Left forelimb (tissue), 1 donor: Measurements from ENCODE around the gene MAPT.
"Not testable (repeated sequence)": the region's sequence is repeated elsewhere in the genome, so short reads cannot be mapped to it uniquely, and the experiment has no call there.

Experiments
- DNase-seq: peaks from one replicate; pipeline ENCODE4 v3.0.0-alpha.2; 2018; ENCODE audit warnings: low spot score

MAPT gene

DNA sequence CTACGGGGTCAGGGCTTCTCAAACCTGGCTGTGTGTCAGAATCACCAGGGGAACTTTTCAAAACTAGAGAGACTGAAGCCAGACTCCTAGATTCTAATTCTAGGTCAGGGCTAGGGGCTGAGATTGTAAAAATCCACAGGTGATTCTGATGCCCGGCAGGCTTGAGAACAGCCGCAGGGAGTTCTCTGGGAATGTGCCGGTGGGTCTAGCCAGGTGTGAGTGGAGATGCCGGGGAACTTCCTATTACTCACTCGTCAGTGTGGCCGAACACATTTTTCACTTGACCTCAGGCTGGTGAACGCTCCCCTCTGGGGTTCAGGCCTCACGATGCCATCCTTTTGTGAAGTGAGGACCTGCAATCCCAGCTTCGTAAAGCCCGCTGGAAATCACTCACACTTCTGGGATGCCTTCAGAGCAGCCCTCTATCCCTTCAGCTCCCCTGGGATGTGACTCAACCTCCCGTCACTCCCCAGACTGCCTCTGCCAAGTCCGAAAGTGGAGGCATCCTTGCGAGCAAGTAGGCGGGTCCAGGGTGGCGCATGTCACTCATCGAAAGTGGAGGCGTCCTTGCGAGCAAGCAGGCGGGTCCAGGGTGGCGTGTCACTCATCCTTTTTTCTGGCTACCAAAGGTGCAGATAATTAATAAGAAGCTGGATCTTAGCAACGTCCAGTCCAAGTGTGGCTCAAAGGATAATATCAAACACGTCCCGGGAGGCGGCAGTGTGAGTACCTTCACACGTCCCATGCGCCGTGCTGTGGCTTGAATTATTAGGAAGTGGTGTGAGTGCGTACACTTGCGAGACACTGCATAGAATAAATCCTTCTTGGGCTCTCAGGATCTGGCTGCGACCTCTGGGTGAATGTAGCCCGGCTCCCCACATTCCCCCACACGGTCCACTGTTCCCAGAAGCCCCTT is 115.6 kb downstream of the MAPT start:
- no peak for DNase-seq

- DNase-seq = no peak
Observed at GRCh38 chr17:46010597-46011186, 116.3 kb downstream of the MAPT start.

- DNase-seq = no peak
Observed at GRCh38 chr17:46011711-46012505, 117.6 kb downstream of the MAPT start.

DNA sequence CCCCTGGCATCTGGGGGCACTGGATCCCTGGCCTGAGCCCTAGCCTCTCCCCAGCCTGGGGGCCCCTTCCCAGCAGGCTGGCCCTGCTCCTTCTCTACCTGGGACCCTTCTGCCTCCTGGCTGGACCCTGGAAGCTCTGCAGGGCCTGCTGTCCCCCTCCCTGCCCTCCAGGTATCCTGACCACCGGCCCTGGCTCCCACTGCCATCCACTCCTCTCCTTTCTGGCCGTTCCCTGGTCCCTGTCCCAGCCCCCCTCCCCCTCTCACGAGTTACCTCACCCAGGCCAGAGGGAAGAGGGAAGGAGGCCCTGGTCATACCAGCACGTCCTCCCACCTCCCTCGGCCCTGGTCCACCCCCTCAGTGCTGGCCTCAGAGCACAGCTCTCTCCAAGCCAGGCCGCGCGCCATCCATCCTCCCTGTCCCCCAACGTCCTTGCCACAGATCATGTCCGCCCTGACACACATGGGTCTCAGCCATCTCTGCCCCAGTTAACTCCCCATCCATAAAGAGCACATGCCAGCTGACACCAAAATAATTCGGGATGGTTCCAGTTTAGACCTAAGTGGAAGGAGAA is 118.2 kb downstream of the MAPT start:
- no peak for DNase-seq

DNA sequence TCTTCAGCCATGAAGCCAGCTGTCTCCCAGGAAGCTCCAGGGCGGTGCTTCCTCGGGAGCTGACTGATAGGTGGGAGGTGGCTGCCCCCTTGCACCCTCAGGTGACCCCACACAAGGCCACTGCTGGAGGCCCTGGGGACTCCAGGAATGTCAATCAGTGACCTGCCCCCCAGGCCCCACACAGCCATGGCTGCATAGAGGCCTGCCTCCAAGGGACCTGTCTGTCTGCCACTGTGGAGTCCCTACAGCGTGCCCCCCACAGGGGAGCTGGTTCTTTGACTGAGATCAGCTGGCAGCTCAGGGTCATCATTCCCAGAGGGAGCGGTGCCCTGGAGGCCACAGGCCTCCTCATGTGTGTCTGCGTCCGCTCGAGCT is 118.8 kb downstream of the MAPT start:
- no peak for DNase-seq

DNA sequence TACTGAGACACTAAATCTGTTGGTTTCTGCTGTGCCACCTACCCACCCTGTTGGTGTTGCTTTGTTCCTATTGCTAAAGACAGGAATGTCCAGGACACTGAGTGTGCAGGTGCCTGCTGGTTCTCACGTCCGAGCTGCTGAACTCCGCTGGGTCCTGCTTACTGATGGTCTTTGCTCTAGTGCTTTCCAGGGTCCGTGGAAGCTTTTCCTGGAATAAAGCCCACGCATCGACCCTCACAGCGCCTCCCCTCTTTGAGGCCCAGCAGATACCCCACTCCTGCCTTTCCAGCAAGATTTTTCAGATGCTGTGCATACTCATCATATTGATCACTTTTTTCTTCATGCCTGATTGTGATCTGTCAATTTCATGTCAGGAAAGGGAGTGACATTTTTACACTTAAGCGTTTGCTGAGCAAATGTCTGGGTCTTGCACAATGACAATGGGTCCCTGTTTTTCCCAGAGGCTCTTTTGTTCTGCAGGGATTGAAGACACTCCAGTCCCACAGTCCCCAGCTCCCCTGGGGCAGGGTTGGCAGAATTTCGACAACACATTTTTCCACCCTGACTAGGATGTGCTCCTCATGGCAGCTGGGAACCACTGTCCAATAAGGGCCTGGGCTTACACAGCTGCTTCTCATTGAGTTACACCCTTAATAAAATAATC is 119.3 kb downstream of the MAPT start:
- no peak for DNase-seq

DNA sequence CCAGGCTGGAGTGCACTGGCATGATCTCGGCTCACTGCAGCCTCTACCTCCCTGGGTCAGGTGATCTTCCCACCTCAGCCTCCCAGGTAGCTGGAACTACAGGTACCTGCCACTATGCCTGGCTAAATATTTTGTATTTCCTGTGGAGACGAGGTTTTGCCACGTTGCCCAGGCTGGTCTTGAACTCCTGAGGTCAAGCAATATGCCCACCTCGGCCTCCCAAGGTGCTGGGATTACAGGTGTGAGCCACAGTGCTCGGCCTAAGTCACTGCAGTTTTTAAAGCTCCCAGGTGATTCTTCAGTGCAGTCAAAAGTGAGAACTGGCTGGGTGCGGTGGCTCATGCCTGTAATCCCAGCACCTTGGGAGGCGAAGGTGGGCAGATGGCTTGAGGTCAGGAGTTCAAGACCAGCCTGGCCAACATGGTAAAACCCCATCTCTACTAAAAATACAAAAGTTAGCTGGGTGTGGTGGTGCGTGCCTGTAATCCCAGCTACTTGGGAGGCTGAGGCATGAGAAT is 125.1 kb downstream of the MAPT start:
- not testable (repeated sequence) for DNase-seq

DNA sequence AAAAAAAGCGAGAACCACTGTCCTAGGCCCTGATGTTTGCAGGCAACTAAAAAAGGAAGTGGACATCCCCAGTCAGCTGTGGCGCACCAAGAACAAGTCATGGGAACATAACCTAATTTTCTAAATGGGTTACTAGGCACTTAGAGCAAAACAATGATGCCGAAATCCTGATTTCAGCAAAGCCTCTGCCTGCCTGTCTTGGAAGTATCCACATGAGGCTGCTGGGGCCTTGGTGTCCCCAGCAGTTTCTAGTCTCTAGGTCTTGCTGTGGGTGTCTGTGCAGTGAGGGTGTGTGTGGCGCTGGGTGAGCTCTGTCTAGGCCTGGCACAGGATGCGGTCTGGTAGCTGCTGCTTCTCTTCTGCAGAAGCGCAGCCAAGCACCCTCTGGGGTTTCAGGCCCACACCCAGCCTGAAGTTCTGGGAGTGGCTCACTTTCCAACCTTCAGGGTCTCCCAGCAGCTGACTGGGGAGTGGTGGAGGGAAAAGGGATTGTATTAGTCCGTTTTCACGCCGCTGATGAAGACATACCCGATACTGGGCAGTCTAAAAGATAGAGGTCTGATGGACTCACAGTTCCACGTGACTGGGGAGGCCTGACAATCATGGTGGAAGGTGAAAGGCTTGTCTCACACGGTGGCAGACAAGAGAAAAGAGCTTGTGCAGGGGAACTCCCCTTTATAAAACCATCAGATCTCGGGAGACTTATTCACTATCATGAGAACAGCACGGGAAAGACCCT is 125.8 kb downstream of the MAPT start:
- DNase-seq = no peak

- no peak for DNase-seq
Observed at GRCh38 chr17:46020998-46021397, 126.6 kb downstream of the MAPT start.

- not testable (repeated sequence) for DNase-seq
Observed at GRCh38 chr17:46023366-46023765, 129.0 kb downstream of the MAPT start.

DNA sequence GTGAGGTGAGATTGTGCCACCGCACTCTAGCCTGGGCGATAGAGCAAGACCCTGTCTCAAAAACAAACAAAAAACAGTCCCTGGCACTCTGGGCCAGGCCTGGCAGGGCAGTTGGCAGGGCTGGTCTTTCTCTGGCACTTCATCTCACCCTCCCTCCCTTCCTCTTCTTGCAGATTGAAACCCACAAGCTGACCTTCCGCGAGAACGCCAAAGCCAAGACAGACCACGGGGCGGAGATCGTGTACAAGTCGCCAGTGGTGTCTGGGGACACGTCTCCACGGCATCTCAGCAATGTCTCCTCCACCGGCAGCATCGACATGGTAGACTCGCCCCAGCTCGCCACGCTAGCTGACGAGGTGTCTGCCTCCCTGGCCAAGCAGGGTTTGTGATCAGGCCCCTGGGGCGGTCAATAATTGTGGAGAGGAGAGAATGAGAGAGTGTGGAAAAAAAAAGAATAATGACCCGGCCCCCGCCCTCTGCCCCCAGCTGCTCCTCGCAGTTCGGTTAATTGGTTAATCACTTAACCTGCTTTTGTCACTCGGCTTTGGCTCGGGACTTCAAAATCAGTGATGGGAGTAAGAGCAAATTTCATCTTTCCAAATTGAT is 129.5 kb downstream of the MAPT start:
- no peak for DNase-seq

DNA sequence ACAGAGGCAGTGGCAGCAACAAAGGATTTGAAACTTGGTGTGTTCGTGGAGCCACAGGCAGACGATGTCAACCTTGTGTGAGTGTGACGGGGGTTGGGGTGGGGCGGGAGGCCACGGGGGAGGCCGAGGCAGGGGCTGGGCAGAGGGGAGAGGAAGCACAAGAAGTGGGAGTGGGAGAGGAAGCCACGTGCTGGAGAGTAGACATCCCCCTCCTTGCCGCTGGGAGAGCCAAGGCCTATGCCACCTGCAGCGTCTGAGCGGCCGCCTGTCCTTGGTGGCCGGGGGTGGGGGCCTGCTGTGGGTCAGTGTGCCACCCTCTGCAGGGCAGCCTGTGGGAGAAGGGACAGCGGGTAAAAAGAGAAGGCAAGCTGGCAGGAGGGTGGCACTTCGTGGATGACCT is 130.2 kb downstream of the MAPT start:
- no peak for DNase-seq

GRCh38 chr17:46025060-46025459 is 130.7 kb downstream of the MAPT start:
- DNase-seq = no peak

- DNase-seq = no peak
Observed at GRCh38 chr17:46025510-46026165, 131.3 kb downstream of the MAPT start.

- no peak for DNase-seq
Observed at GRCh38 chr17:46026166-46027047, 132.1 kb downstream of the MAPT start.

DNA sequence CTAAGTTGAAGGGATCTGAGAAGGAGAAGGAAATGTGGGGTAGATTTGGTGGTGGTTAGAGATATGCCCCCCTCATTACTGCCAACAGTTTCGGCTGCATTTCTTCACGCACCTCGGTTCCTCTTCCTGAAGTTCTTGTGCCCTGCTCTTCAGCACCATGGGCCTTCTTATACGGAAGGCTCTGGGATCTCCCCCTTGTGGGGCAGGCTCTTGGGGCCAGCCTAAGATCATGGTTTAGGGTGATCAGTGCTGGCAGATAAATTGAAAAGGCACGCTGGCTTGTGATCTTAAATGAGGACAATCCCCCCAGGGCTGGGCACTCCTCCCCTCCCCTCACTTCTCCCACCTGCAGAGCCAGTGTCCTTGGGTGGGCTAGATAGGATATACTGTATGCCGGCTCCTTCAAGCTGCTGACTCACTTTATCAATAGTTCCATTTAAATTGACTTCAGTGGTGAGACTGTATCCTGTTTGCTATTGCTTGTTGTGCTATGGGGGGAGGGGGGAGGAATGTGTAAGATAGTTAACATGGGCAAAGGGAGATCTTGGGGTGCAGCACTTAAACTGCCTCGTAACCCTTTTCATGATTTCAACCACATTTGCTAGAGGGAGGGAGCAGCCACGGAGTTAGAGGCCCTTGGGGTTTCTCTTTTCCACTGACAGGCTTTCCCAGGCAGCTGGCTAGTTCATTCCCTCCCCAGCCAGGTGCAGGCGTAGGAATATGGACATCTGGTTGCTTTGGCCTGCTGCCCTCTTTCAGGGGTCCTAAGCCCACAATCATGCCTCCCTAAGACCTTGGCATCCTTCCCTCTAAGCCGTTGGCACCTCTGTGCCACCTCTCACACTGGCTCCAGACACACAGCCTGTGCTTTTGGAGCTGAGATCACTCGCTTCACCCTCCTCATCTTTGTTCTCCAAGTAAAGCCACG is 133.0 kb downstream of the MAPT start:
- DNase-seq = no peak

- no peak for DNase-seq
Observed at GRCh38 chr17:46027976-46028325, 133.6 kb downstream of the MAPT start.

DNA sequence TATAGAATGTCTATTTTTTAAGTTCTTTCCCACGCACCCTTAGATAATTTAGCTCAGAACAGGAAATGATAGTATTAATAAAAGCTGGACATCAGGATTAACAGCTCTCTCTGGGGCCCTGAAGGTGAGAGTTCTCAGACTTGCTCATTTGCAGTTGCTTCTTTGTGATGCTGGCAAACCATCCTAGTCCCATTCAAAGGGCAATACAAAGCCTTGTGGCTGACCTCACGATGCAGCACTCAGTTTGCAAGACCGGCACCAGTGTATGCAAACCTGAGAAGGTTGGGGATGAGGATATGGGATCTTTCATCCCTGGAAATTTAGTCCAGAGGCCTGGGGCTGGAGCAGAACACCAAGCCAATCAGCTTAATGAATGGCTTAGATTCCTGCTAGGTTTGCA is 134.0 kb downstream of the MAPT start:
- DNase-seq = no peak
